Parathyroid adenoma (tissue), 2 donors: ENCODE results near the gene BAHCC1.

ENCODE experiments used
- H2AFZ ChIP-seq: fragments of 300-600 bp; sonication (generic); one replicate; pipeline ENCODE4 v1.7.0; 2017; ENCODE audit warnings: antibody characterized with exemption, mild to moderate bottlenecking
- H3K27ac ChIP-seq: fragments of 300-600 bp; sonication (generic); one replicate; pipeline ENCODE4 v1.7.0; 2017
- H3K27me3 ChIP-seq: fragments of 300-600 bp; sonication (generic); one replicate; pipeline ENCODE4 v1.7.0; 2017; ENCODE audit warnings: low read length; ENCODE audit not compliant: control insufficient read depth, insufficient read depth
- H3K36me3 ChIP-seq: fragments of 300-600 bp; sonication (generic); one replicate; pipeline ENCODE4 v1.7.0; 2017; ENCODE audit warnings: low read length; ENCODE audit not compliant: control insufficient read depth, insufficient read depth
- H3K4me1 ChIP-seq: fragments of 300-600 bp; sonication (generic); one replicate; pipeline ENCODE4 v1.7.0; 2017; ENCODE audit warnings: control low read depth
- H3K4me2 ChIP-seq: fragments of 300-600 bp; sonication (generic); one replicate; pipeline ENCODE4 v1.7.0; 2017; ENCODE audit warnings: low read length
- H3K4me3 ChIP-seq: fragments of 300-600 bp; sonication (generic); one replicate; pipeline ENCODE4 v1.7.0; 2017; ENCODE audit warnings: low read depth, low read length
- H3K79me2 ChIP-seq: fragments of 300-600 bp; sonication (generic); one replicate; pipeline ENCODE4 v1.7.0; 2017; ENCODE audit warnings: control low read depth
- H3K9ac ChIP-seq: fragments of 300-600 bp; sonication (generic); one replicate; pipeline ENCODE4 v1.7.0; 2017; ENCODE audit warnings: mild to moderate bottlenecking
- H3K9me3 ChIP-seq: fragments of 300-600 bp; sonication (generic); one replicate; pipeline ENCODE4 v1.7.0; 2017; ENCODE audit warnings: low read length; ENCODE audit not compliant: control insufficient read depth
- TF ChIP-seq, protein P1 (sequence below): fragments of 300-600 bp; sonication (generic); IDR thresholded peaks from one replicate; pipeline ENCODE4 v1.7.0; 2017; ENCODE audit warnings: antibody characterized with exemption, mild to moderate bottlenecking
- donor health status: primary hyperparathyroidism.

The BAHCC1 gene

DNA sequence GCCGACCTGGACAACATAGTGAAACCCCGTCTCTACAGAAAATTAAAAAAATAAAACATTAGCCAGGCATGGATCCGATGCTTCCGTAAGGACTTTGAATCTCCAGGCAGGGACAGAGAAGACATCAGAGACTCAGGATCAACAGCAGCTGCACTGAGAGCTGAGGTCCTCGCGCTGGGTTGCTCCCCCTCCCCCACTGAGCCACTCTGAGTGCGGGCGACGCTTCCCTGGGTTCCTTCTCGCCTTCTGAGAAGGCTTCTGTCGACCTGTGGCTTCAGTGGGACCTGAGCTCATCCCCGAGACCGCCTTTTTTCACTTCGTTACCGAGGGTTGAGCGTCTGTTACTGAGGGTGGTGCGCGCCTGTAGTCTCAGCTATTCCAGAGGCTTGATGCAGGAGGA, 96.9 kb downstream of the BAHCC1 start:
- no peak overlapping the region for H3K4me3 ChIP-seq
- TF ChIP-seq, protein P1, sequence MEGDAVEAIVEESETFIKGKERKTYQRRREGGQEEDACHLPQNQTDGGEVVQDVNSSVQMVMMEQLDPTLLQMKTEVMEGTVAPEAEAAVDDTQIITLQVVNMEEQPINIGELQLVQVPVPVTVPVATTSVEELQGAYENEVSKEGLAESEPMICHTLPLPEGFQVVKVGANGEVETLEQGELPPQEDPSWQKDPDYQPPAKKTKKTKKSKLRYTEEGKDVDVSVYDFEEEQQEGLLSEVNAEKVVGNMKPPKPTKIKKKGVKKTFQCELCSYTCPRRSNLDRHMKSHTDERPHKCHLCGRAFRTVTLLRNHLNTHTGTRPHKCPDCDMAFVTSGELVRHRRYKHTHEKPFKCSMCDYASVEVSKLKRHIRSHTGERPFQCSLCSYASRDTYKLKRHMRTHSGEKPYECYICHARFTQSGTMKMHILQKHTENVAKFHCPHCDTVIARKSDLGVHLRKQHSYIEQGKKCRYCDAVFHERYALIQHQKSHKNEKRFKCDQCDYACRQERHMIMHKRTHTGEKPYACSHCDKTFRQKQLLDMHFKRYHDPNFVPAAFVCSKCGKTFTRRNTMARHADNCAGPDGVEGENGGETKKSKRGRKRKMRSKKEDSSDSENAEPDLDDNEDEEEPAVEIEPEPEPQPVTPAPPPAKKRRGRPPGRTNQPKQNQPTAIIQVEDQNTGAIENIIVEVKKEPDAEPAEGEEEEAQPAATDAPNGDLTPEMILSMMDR = no peak
- H3K9me3 ChIP-seq = no peaks in the 10 kb centered on the region
- no peaks in the 10 kb centered on the region for H3K4me1 ChIP-seq
- H3K79me2 ChIP-seq = no peaks in the 10 kb centered on the region
- no peaks in the 10 kb centered on the region for H3K27me3 ChIP-seq
- H3K36me3 ChIP-seq = no peaks in the 10 kb centered on the region
- no peak overlapping the region for H3K9ac ChIP-seq
- no peak overlapping the region for H2AFZ ChIP-seq
- H3K27ac ChIP-seq = no peak overlapping the region
- no peak overlapping the region for H3K4me2 ChIP-seq

DNA sequence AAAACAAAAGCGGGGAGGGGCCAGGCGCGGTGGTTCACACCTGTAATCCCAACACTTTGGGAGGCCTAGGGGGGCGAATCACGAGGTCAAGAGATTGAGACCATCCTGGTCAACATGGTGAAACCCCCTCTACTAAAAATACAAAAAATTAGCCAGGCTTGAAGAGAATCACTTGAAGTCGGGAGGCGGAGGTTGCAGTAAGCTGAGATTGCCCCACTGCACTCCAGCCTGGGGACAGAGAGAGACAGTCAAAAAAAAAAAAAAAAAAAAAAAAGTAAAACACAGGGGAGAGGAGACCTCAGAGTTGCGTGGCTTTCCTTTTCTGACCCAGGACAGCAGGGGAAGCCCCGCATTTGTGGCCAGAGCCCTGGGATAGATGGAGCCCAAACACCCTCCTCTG, 97.4 kb downstream of the BAHCC1 start:
- TF ChIP-seq, protein P1 = no peak
- Histone ChIP-seq H2AFZ (no peak overlapping the region), H3K27ac (no peak overlapping the region), H3K4me2 (no peak overlapping the region), H3K9ac (no peak overlapping the region), H3K27me3 (no peaks in the 10 kb centered on the region), H3K4me3 (no peak overlapping the region), H3K9me3 (no peaks in the 10 kb centered on the region), H3K79me2 (no peaks in the 10 kb centered on the region), H3K36me3 (no peaks in the 10 kb centered on the region), H3K4me1 (no peaks in the 10 kb centered on the region)

DNA sequence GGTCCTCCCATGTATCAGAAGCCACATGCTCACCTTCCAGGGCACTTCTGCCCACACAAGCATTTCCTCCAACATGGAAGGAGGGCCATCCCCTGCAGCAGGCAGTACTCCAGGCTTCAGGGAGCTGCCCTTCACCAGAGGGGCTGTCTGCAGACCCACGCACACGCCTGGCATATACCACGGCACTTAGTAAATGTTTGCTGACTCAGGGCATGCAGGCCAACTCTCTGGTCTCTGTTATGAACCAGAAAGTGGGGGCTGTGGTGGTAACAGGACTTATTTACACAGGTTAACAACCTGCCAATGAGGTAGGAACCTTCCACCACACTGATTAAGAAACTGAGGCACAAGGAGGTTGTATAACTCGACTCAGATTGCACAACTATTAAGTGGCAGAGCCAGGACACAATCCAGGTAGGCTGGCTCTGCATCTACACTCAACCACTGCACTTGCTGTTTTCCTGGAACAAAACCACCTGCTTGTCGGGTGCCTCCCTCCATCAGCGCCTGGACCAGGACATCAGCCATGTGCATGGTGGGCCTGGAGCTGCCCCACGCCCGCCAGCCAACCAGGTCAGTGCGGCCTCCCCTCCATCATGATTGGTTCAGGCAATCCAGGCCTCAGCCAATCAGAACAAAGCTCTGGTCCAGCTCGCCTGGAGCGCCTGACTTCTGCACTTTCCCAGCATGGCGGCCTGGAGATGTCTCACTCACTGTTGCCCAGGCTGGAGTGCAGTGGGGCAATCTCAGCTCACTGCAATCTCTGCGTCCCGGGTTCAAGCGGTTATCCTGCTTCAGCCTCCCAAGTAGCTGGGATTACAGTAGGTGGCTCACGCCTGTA, 98.2 kb downstream of the BAHCC1 start:
- Histone ChIP-seq H2AFZ (no peak overlapping the region), H3K4me2 (no peak overlapping the region), H3K27me3 (no peaks in the 10 kb centered on the region), H3K79me2 (no peaks in the 10 kb centered on the region), H3K9ac (no peak overlapping the region), H3K27ac (no peak overlapping the region), H3K4me3 (no peak overlapping the region), H3K36me3 (no peaks in the 10 kb centered on the region), H3K4me1 (no peaks in the 10 kb centered on the region), H3K9me3 (no peaks in the 10 kb centered on the region)
- TF ChIP-seq, protein P1 = no peak

DNA sequence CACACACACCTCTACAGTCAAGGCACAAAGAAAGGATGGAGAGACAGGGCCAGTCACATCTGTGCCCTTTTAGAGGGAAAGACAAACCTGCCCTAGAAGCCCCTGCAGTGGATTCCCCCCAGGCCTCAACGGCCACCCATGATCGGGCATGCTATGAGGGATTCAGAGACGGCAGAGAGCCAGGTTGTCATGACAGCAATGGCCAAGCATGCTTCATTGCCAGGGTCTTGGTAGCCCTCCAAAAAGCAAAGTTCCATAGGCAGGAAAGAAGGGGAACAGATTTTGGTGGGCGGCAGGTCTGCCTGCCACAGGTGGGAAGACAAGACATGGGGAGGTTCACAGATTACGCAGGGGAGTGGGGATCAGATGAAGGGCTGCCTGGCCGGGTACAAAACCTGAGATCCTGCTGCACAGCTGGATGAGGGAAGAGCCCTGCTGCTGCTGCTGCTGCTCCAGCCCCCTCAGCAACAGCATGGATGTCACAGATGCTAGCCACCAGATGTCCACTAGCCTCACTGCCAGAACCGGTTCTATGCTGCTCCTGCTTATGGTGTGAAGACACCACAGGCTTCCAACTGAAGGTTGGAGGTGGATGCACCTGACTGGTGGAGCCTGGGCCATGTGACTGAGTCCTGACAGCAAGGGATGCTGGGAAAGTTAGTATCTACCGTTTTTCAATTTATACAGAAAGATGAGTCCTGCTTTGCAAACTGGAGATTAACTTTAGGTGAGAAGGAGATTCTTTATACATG, 99.5 kb downstream of the BAHCC1 start:
- H3K9me3 ChIP-seq = no peaks in the 10 kb centered on the region
- H3K79me2 ChIP-seq = no peaks in the 10 kb centered on the region
- H3K4me2 ChIP-seq = no peak overlapping the region
- H3K4me3 ChIP-seq = no peak overlapping the region
- H3K27ac ChIP-seq = no peak overlapping the region
- no peak overlapping the region for H3K9ac ChIP-seq
- H2AFZ ChIP-seq = no peak overlapping the region
- TF ChIP-seq, protein P1 = no peak
- no peaks in the 10 kb centered on the region for H3K27me3 ChIP-seq
- H3K36me3 ChIP-seq = no peaks in the 10 kb centered on the region
- no peaks in the 10 kb centered on the region for H3K4me1 ChIP-seq
